ENCODE data around the gene KCNAB2. TPM values are rescaled to one million over a fixed set of nuclear protein-coding genes. Genes with fewer than 3 reads are reported as not detected.

Gene KCNAB2
- total and polyA plus RNA-seq, 2 donors (not counting 1 experiment from before 2014, with no cell fraction given): 90.7 to 143 TPM

DNA sequence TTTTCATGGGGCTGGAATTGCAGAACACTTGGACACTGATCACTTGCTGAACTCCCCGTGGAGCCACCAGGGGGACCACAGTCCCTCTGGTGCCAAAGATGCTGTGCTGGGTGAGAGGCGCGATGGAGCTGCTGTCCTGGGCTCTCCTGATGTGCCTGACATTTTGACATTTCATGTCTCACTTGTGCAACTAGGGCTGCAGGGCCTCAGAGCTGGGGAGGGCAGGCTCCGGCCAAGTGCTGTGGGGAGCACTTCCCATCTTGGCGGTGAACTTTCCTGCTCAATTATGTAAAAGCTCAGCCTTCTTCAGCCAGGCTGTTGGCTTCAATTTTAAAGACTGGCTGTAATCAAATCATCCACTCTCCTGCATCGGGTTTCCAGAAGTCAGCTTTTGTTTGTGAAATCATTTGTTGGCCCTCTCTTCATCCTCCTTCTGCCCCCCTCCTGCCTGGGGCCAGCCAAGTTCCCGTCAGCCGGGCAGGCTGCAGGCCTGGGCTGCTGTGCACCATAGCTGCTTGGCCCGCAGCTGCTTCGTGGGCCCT is 36.8 kb downstream of the KCNAB2 start:
- DNase-seq (no peak), ATAC-seq (ENCODE audit: low read depth) (no peak)
- Histone ChIP-seq H3K36me3 (replicated peaks in 1 of 2; ENCODE audit: control extremely low read depth in 1 of 2, control insufficient read depth in 1 of 2, extremely low read depth in 1 of 2, insufficient read depth in 2 of 2, low read length in 1 of 2) (peaks cover 0 to 40% of the 10 kb centered on the region in 2 experiments), H3K4me2 (replicated peaks; ENCODE audit: low read depth, low read length, poor library complexity, severe bottlenecking) (no peak overlapping the region), H4K20me1 (ENCODE audit: control insufficient read depth, insufficient read depth, low read length, poor library complexity, severe bottlenecking) (peaks cover 20% of the 10 kb centered on the region), H3K79me2 (ENCODE audit: control insufficient read depth, insufficient read depth, low read length) (no peaks in the 10 kb centered on the region), H3K9me3 (ENCODE audit: control extremely low read depth in 1 of 3, control insufficient read depth in 2 of 3, insufficient read depth in 1 of 3, low read length in 2 of 3) (no peaks in the 10 kb centered on the region), H3K27ac (ENCODE audit: low read length in 2 of 2) (no peak overlapping the region), H3K4me3 (ENCODE audit: control extremely low read depth in 1 of 5, extremely low read depth in 1 of 5, insufficient read depth in 1 of 5, low read depth in 2 of 5, low read length in 4 of 5) (no peak overlapping the region), H2AFZ (ENCODE audit: insufficient read depth, low read depth, low read length, poor library complexity, severe bottlenecking) (no peak overlapping the region), H3K27me3 (replicated peaks in 1 of 4; ENCODE audit: control extremely low read depth in 1 of 4, control insufficient read depth in 3 of 4, insufficient read depth in 4 of 4, low read length in 3 of 4) (no peaks in the 10 kb centered on the region), H3K9ac (ENCODE audit: low read length) (no peak overlapping the region), H3K4me1 (ENCODE audit: control insufficient read depth in 2 of 2, insufficient read depth in 2 of 2, low read length in 2 of 2) (no peaks in the 10 kb centered on the region)
- TF ChIP-seq, protein P1, sequence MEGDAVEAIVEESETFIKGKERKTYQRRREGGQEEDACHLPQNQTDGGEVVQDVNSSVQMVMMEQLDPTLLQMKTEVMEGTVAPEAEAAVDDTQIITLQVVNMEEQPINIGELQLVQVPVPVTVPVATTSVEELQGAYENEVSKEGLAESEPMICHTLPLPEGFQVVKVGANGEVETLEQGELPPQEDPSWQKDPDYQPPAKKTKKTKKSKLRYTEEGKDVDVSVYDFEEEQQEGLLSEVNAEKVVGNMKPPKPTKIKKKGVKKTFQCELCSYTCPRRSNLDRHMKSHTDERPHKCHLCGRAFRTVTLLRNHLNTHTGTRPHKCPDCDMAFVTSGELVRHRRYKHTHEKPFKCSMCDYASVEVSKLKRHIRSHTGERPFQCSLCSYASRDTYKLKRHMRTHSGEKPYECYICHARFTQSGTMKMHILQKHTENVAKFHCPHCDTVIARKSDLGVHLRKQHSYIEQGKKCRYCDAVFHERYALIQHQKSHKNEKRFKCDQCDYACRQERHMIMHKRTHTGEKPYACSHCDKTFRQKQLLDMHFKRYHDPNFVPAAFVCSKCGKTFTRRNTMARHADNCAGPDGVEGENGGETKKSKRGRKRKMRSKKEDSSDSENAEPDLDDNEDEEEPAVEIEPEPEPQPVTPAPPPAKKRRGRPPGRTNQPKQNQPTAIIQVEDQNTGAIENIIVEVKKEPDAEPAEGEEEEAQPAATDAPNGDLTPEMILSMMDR (IDR thresholded peaks at IDR 0.05): no peak
- TF ChIP-seq EZH2 (IDR thresholded peaks at IDR 0.05; ENCODE audit: borderline replicate concordance, insufficient read depth, low read depth, low read length, poor library complexity, severe bottlenecking): no peak
- Mint-ChIP-seq H3K4me3 (no peak overlapping the region), H3K4me1 (no peaks in the 10 kb centered on the region), H3K27me3 (no peaks in the 10 kb centered on the region), H3K27ac (no peak overlapping the region), H3K9me3 (ENCODE audit: insufficient read depth) (no peaks in the 10 kb centered on the region)
- intact Hi-C loops (cut with micrococcal nuclease): no loop called here
- POLR2A ChIA-PET: no interaction called here
- 97% methylated on average over 10 of the region's 10 CpGs for WGBS (ENCODE audit: insufficient coverage)
- CTCF ChIA-PET: interaction anchor here (0.8 kb wide), 1 partner anchor 34 kb away, joined by 3 read pairs; no protein-coding TSS in a partner anchor

DNA sequence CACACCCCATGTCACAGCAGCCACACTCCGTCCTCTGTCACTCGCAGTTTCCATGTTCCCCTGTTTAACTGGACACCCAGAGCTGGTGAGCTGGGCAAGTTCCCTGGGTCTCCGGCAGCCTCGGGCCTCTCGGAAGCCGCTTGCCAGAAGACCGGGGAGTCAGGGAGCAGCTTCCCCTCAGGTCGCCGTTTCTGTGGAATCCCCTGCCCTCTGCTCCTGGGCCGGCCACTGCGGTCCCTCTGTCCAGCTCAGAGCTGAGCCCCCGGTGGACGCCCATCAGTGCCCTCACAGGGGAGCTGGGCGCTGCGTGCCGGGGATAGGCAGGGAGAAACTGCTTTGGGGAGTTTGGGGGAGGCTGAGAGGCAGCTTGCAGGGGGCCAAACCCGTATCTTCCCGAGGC is 37.7 kb downstream of the KCNAB2 start:
- no peak for TF ChIP-seq EZH2 (IDR thresholded peaks at IDR 0.05; ENCODE audit: borderline replicate concordance, insufficient read depth, low read depth, low read length, poor library complexity, severe bottlenecking)

More for the DNA sequence above, 37.7 kb downstream of the KCNAB2 start:
- H3K4me3 Mint-ChIP-seq: no peak overlapping the region
- Histone ChIP-seq H2AFZ (ENCODE audit: insufficient read depth, low read depth, low read length, poor library complexity, severe bottlenecking) (no peak overlapping the region), H3K4me1 (ENCODE audit: control insufficient read depth in 2 of 2, insufficient read depth in 2 of 2, low read length in 2 of 2) (no peaks in the 10 kb centered on the region), H3K79me2 (ENCODE audit: control insufficient read depth, insufficient read depth, low read length) (no peaks in the 10 kb centered on the region), H3K27me3 (replicated peaks in 1 of 4; ENCODE audit: control extremely low read depth in 1 of 4, control insufficient read depth in 3 of 4, insufficient read depth in 4 of 4, low read length in 3 of 4) (no peaks in the 10 kb centered on the region), H3K9ac (ENCODE audit: low read length) (no peak overlapping the region), H3K9me3 (ENCODE audit: control extremely low read depth in 1 of 3, control insufficient read depth in 2 of 3, insufficient read depth in 1 of 3, low read length in 2 of 3) (no peaks in the 10 kb centered on the region), H3K27ac (ENCODE audit: low read length in 2 of 2) (no peak overlapping the region), H3K36me3 (replicated peaks in 1 of 2; ENCODE audit: control extremely low read depth in 1 of 2, control insufficient read depth in 1 of 2, extremely low read depth in 1 of 2, insufficient read depth in 2 of 2, low read length in 1 of 2) (peaks cover 0 to 31% of the 10 kb centered on the region in 2 experiments), H4K20me1 (ENCODE audit: control insufficient read depth, insufficient read depth, low read length, poor library complexity, severe bottlenecking) (peaks cover 13% of the 10 kb centered on the region), H3K4me2 (replicated peaks; ENCODE audit: low read depth, low read length, poor library complexity, severe bottlenecking) (no peak overlapping the region), H3K4me3 (ENCODE audit: control extremely low read depth in 1 of 5, extremely low read depth in 1 of 5, insufficient read depth in 1 of 5, low read depth in 2 of 5, low read length in 4 of 5) (no peak overlapping the region)
- no peaks in the 10 kb centered on the region for H3K4me1 Mint-ChIP-seq
- H3K9me3 Mint-ChIP-seq (ENCODE audit: insufficient read depth): no peaks in the 10 kb centered on the region
- CTCF ChIA-PET: no interaction called here
- no peak overlapping the region for H3K27ac Mint-ChIP-seq
- POLR2A ChIA-PET: no interaction called here
- no peaks in the 10 kb centered on the region for H3K27me3 Mint-ChIP-seq
- DNase-seq: no peak
- intact Hi-C loops (cut with micrococcal nuclease): no loop called here
- no peak for ATAC-seq (ENCODE audit: low read depth)
- WGBS (ENCODE audit: insufficient coverage): 95% methylated on average over 18 of the region's 18 CpGs
